Measurements from ENCODE around the gene SLC46A1. TPM values are rescaled to one million over a fixed set of nuclear protein-coding genes. Genes with fewer than 3 reads are reported as not detected.

Gene SLC46A1
- total and polyA plus RNA-seq, 12 donors = 11.9 to 104 (median 46.3) TPM

DNA sequence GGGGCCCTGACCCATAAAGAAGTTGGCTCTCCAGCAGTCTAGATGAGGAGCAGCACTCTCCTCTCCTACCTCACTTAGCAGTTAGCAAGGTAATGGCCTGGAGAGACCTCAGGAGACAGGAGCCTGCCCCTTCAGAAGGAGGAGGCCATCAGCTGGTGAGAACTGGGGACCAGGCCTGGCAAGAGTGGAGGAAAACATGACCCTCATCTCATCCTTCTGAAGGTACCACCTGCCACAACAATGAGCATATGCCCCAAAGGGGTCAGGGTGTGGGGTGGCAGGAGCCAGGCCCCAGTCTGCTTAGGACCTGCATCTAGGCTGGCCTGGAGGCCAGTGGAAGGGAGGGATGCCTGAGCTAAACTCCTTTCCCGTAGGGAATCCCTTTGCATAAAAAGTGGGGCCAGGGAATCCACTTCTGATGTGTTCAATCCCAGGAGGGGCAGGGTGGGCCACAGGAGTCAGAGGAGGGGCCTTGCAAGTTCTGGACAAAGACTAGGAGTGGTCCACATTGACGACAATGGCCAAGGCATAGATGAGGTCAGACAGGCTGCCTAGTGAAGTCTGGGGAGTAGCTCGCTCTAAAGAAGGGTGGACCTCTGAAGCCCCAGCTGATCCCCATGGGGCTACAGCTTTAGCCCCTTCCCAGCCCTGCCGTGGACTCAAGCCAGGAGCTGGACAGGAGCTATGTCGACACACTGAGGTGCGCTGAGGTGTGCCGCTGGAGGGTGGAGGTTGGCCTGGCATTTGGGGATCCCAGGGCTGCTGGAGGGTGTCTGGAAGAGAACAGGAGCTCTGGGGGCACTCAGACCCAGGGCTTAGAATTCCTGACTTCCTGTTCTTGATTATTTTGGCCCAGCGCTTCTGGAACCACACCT lies 42.0 kb downstream of the SLC46A1 start:
- TF ChIP-seq POLR2A (IDR thresholded peaks at IDR 0.05) = no peak
- no peak for TF ChIP-seq CTCF (IDR thresholded peaks at IDR 0.05)
- Histone ChIP-seq H3K36me3 (replicated peaks in 1 of 2) (peaks cover 0 to 55% of the 10 kb centered on the region in 2 donors), H3K27me3 (no peaks in the 10 kb centered on the region), H3K4me1 (replicated peaks in 1 of 2) (no peaks in the 10 kb centered on the region), H3K4me3 (no peak overlapping the region), H3K27ac (no peak overlapping the region), H3K9me3 (replicated peaks in 1 of 3) (no peaks in the 10 kb centered on the region)
- intact Hi-C loops (cut with DNase I) = no loop called here
- WGBS, 4 donors = 83 to 91% (median 88%) methylated on average over 7 to 8 of the region's 8 CpGs
- DNase-seq = no peak

GRCh38 chr17:28363186-28363585 lies 42.8 kb downstream of the SLC46A1 start:
- DNase-seq = no peak
- H3K4me3 ChIP-seq = no peak overlapping the region
- TF ChIP-seq CTCF (IDR thresholded peaks at IDR 0.05) = no peak
- TF ChIP-seq POLR2A (IDR thresholded peaks at IDR 0.05) = no peak
- peaks cover 4 to 5% of the 10 kb centered on the region in 2 donors for H3K4me1 ChIP-seq (replicated peaks in 1 of 2)
- H3K36me3 ChIP-seq (replicated peaks in 1 of 2) = peaks cover 0 to 55% of the 10 kb centered on the region in 2 donors
- WGBS, 4 donors = 91 to 96% (median 93%) methylated on average over 5 of the region's 5 CpGs
- no peaks in the 10 kb centered on the region for H3K9me3 ChIP-seq (replicated peaks in 1 of 3)
- H3K27ac ChIP-seq = no peak overlapping the region
- H3K27me3 ChIP-seq = no peaks in the 10 kb centered on the region
- intact Hi-C loops (cut with DNase I) = no loop called here

DNA sequence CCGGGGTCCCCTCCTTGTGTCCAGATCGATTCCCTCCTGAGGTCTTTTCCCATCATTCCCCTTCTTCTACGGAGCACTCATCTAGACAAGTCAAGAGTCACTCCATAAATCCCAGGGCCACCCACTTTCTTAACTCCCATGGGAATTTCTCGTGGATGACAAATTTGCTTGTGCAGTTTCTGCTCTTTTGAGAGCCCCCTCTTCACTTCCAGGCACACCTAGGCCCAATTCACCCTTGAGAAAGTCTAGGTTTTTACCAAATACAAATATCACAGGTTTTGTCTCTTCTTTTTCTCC lies 48.2 kb downstream of the SLC46A1 start:
- peaks cover 0 to 67% of the 10 kb centered on the region in 2 donors for H3K36me3 ChIP-seq (replicated peaks in 1 of 2)
- WGBS, 4 donors = 3 to 6% (median 3%) methylated on average over 4 of the region's 4 CpGs
- TF ChIP-seq POLR2A (IDR thresholded peaks at IDR 0.05) = no peak
- TF ChIP-seq CTCF (IDR thresholded peaks at IDR 0.05) = no peak

GRCh38 chr17:28357061-28357900 lies 48.7 kb downstream of the SLC46A1 start, which contains the start of gene POLDIP2:
Gene POLDIP2, minus strand, starts transcription at chr17:28357527. Its CDS starts 79 bp downstream, at chr17:28357448.
- Histone ChIP-seq H3K4me1 (replicated peaks in 1 of 2) (peaks cover 16 to 21% of the 10 kb centered on the region in 2 donors), H3K4me3 (peak within 1 kb of the TSS; percentile 53 to 97 (median 89)), H3K27me3 (no peaks in the 10 kb centered on the region), H3K9me3 (replicated peaks in 1 of 3) (no peaks in the 10 kb centered on the region), H3K27ac (peak within 1 kb of the TSS; percentile 58 to 97 (median 88)), H3K36me3 (replicated peaks in 1 of 2) (peaks cover 0 to 67% of the 10 kb centered on the region in 2 donors)
- TF ChIP-seq POLR2A (IDR thresholded peaks at IDR 0.05) (peak; percentile 94 to 95), CTCF (IDR thresholded peaks at IDR 0.05) (no peak)
- DNase-seq = peak; percentile 95 to 97 (median 96)
- intact Hi-C loops (cut with DNase I) = no loop called here
- WGBS, 4 donors = 0 to 1% (median 0%) methylated on average over 3 to 80 of the region's 80 CpGs

More for the DNA sequence above, 48.2 kb downstream of the SLC46A1 start:
- Histone ChIP-seq H3K27me3 (no peaks in the 10 kb centered on the region), H3K9me3 (replicated peaks in 1 of 3) (no peaks in the 10 kb centered on the region), H3K27ac (peak overlapping the region in 4 of 5 donors; percentile 59 to 97 (median 90)), H3K4me1 (replicated peaks in 1 of 2) (peaks cover 16 to 21% of the 10 kb centered on the region in 2 donors), H3K4me3 (peak overlapping the region; percentile 31 to 97 (median 70))
- intact Hi-C loops (cut with DNase I) = no loop called here
- DNase-seq = no peak
